PC-3 (cell line): ENCODE measurements around the gene SLCO3A1.

Experiments used
- CTCF ChIP-seq: fragments of 300-600 bp; sonication (generic); conservative IDR thresholded peaks from 2 replicates; pipeline ENCODE4 v1.5.1; 2017; ENCODE audit warnings: antibody characterized with exemption, low read depth, mild to moderate bottlenecking, low read length
- EZH2phosphoT487 ChIP-seq: fragments of 300-600 bp; sonication (generic); IDR thresholded peaks from 2 replicates; pipeline ENCODE4 v1.6.1; 2018; ENCODE audit warnings: mild to moderate bottlenecking, antibody characterized with exemption, low read length, borderline replicate concordance

DNA sequence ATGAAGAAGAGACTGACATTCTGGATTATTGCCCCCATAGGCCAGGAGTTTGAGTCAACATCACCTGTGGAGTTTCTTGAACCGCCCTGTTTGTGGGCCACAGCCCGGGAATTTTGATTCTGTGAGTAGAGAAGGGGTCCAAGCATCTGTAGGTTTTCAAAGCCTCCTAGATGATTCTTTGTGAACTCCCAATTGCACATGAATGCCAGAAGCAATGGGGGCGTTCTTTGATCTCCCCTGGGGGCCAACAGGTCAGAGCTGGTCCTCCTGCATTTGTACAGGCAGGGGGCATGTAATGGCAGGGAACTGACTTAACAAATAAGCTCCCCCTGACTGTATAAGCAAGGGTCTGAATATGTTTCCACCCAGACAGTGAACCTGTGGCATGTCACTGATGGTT, 260.3 kb downstream of the SLCO3A1 start:
- TF ChIP-seq CTCF, result no peak
- TF ChIP-seq EZH2phosphoT487, result no peak
